Duodenal mucosa (tissue), 2 donors: ENCODE results near the gene DSCAML1.

Experiments
- H3K27ac ChIP-seq: one replicate; pipeline ENCODE4 v1.7.0; 2013; ENCODE audit warnings: low read depth, low read length
- H3K27me3 ChIP-seq, 2 donors: one replicate each; pipeline ENCODE4 v1.7.0; 2013; ENCODE audit warnings: low read length in 2 of 2, control low read depth in 1 of 2; ENCODE audit not compliant: insufficient read depth in 2 of 2, control insufficient read depth in 1 of 2
- H3K36me3 ChIP-seq, 2 donors: one replicate each; pipeline ENCODE4 v1.7.0; 2013; ENCODE audit warnings: low read length in 2 of 2, control low read depth in 1 of 2; ENCODE audit not compliant: insufficient read depth in 2 of 2, control insufficient read depth in 1 of 2
- H3K4me1 ChIP-seq, 2 donors: one replicate each; pipeline ENCODE4 v1.7.0; 2013; ENCODE audit warnings: low read length in 2 of 2, control low read depth in 1 of 2; ENCODE audit not compliant: insufficient read depth in 2 of 2, control insufficient read depth in 1 of 2
- H3K4me3 ChIP-seq, 2 donors: one replicate each; pipeline ENCODE4 v1.7.0; 2013; ENCODE audit warnings: low read length in 2 of 2, low read depth in 1 of 2
- H3K9ac ChIP-seq, 2 donors: one replicate each; pipeline ENCODE4 v1.7.0; 2013; ENCODE audit warnings: low read length in 2 of 2, low read depth in 1 of 2
- H3K9me3 ChIP-seq, 2 donors: one replicate each; pipeline ENCODE4 v1.7.0; 2013; ENCODE audit warnings: low read length in 2 of 2, control low read depth in 1 of 2; ENCODE audit not compliant: control insufficient read depth in 1 of 2

The DSCAML1 gene

DNA sequence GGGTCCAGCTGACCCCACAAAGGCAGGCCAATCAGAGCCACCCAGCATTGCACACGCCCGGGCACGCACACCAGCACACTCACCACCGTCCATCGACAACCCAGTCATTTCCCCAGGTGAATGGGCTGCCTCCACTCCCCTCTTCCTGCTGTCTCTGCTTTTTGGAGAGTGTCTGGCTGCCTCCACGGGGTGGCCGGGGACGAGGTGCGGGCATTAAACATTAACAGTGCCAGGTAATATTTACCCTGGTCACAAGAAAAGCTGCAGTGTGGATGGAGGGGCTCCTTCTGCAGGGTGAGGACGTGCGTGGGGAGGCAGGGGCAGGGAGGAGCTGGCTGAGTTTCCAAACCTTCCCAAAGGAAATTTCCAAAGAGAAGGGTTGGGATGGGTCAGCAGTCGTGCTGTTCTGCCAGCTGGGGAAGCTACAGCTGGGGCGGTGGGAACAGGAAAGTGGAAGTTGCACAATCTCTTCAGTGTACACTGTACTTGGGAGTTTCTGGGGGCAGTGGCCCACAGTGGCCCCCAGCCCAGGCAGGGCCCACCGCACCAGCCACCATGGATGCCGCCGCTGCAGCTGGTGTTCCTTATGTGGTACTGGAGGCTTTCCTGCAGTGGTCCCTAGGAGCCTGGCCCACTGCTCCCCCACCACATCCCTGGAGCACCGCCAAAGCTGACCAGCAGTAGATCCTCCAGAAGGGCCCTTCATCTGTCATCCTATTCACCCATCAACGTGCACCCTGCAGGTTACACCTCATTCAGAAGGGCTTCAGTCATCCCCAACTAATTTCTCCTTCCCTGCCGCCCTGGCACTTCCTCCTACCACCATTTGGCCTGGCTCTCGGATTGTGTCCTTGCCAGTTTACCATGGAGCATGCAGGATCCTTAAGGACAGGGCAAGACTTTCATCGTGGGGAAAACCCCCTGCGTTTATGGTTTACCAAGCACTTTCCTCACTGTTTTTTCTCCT, 27.8 kb upstream of the DSCAML1 start, which contains the start of gene FXYD2:
TSS of gene FXYD2 (minus strand) at position 174 of the 967 bp plus-strand sequence. CDS start at position 108, 66 bp downstream.
- peaks cover 32 to 48% of the 10 kb centered on the region in 2 donors for H3K4me1 ChIP-seq
- H3K9ac ChIP-seq = peak within 1 kb of the TSS in 1 of 2 donors; percentile 43
- H3K9me3 ChIP-seq = no peaks in the 10 kb centered on the region
- no peak within 1 kb of the TSS for H3K4me3 ChIP-seq
- no peaks in the 10 kb centered on the region for H3K27me3 ChIP-seq
- no peaks in the 10 kb centered on the region for H3K36me3 ChIP-seq
- peak within 1 kb of the TSS; percentile 60 for H3K27ac ChIP-seq

- Histone ChIP-seq H3K4me1 (peaks cover 37 to 53% of the 10 kb centered on the region in 2 donors), H3K27me3 (no peaks in the 10 kb centered on the region), H3K36me3 (no peaks in the 10 kb centered on the region), H3K27ac (peak overlapping the region; percentile 60), H3K4me3 (no peak overlapping the region), H3K9ac (peak overlapping the region in 1 of 2 donors; percentile 43), H3K9me3 (no peaks in the 10 kb centered on the region)
These were observed 27.0 kb upstream of the DSCAML1 start for GRCh38 chr11:117823946-117824420.

DNA sequence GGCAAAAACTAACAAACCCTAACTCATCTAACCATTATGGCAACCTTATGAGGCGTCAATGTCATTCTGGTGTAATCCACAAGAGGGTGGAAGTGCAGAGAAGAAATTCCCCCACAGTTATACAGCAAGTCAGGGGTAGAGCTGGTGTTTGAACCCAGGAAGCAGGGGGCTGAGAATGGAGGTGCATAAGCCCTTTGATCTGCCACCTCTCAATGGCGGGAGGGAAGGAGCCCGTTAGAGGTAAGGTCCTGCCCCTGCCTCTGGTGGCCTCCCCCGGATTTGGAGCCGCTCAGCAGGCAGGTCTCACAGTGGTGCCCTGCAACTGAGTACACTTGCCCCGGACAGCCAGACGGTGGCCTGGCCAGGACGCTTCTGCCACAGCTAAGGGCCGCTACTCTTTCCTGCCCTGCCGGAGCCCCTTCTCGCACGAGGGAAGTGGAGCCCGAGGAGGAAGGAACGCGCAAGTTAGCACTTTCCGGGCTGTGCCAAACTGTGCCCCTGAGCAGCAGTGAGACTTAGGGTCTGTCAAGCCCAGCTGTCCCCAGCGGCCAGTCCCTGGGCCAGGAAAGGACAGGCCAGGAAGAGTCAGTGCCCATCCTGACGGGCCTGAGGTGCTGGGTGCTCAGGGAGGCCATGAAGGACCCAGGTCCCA, 26.4 kb upstream of the DSCAML1 start:
- Histone ChIP-seq H3K9ac (peak overlapping the region in 1 of 2 donors; percentile 43), H3K9me3 (no peaks in the 10 kb centered on the region)

GRCh38 chr11:117822074-117823033, 25.3 kb upstream of the DSCAML1 start:
- Histone ChIP-seq H3K4me3 (no peak overlapping the region), H3K36me3 (no peaks in the 10 kb centered on the region)

More for the DNA sequence above, 26.4 kb upstream of the DSCAML1 start:
- H3K36me3 ChIP-seq = no peaks in the 10 kb centered on the region
- H3K27ac ChIP-seq = peak overlapping the region; percentile 60
- no peak overlapping the region for H3K4me3 ChIP-seq
- no peaks in the 10 kb centered on the region for H3K27me3 ChIP-seq
- peaks cover 32 to 49% of the 10 kb centered on the region in 2 donors for H3K4me1 ChIP-seq

GRCh38 chr11:117821431-117821830, 24.4 kb upstream of the DSCAML1 start:
- peaks cover 41 to 60% of the 10 kb centered on the region in 2 donors for H3K4me1 ChIP-seq
- no peaks in the 10 kb centered on the region for H3K27me3 ChIP-seq
- H3K4me3 ChIP-seq = no peak overlapping the region
- H3K36me3 ChIP-seq = no peaks in the 10 kb centered on the region
- H3K27ac ChIP-seq = no peak overlapping the region
- H3K9ac ChIP-seq = no peak overlapping the region
- H3K9me3 ChIP-seq = no peaks in the 10 kb centered on the region

More at GRCh38 chr11:117822074-117823033, 25.3 kb upstream of the DSCAML1 start:
- no peaks in the 10 kb centered on the region for H3K27me3 ChIP-seq
- H3K9me3 ChIP-seq = no peaks in the 10 kb centered on the region
- H3K27ac ChIP-seq = peak overlapping the region; percentile 45
- no peak overlapping the region for H3K9ac ChIP-seq
- H3K4me1 ChIP-seq = peaks cover 36 to 51% of the 10 kb centered on the region in 2 donors

DNA sequence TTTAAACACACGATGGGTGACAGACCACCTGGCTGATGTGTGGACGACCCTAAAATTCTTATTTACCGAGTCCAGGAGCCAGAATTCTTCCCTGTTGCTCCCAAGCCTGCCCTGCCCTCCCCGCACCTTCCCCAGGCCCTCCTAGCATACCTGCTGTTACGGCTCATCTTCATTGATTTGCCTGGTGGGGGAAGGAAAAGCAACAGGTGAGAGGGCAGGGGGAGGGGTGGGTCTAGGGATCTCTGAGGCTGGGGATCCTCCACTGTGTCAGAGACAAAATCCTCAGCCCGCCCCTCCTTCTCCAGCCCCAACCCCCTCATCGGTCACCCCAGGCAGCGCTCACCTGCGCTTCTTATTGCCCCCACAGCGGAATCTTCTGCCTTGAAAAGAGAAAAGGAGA, 23.5 kb upstream of the DSCAML1 start:
- Histone ChIP-seq H3K9ac (no peak overlapping the region), H3K27ac (no peak overlapping the region), H3K27me3 (no peaks in the 10 kb centered on the region), H3K4me3 (no peak overlapping the region), H3K4me1 (peaks cover 48 to 69% of the 10 kb centered on the region in 2 donors), H3K36me3 (no peaks in the 10 kb centered on the region), H3K9me3 (no peaks in the 10 kb centered on the region)

- H3K4me1 ChIP-seq = peaks cover 49 to 69% of the 10 kb centered on the region in 2 donors
- no peaks in the 10 kb centered on the region for H3K27me3 ChIP-seq
- H3K9me3 ChIP-seq = no peaks in the 10 kb centered on the region
- no peak overlapping the region for H3K27ac ChIP-seq
- H3K9ac ChIP-seq = peak overlapping the region in 1 of 2 donors; percentile 34
- no peak overlapping the region for H3K4me3 ChIP-seq
- H3K36me3 ChIP-seq = no peaks in the 10 kb centered on the region
These were observed 23.1 kb upstream of the DSCAML1 start for GRCh38 chr11:117820071-117820470.

DNA sequence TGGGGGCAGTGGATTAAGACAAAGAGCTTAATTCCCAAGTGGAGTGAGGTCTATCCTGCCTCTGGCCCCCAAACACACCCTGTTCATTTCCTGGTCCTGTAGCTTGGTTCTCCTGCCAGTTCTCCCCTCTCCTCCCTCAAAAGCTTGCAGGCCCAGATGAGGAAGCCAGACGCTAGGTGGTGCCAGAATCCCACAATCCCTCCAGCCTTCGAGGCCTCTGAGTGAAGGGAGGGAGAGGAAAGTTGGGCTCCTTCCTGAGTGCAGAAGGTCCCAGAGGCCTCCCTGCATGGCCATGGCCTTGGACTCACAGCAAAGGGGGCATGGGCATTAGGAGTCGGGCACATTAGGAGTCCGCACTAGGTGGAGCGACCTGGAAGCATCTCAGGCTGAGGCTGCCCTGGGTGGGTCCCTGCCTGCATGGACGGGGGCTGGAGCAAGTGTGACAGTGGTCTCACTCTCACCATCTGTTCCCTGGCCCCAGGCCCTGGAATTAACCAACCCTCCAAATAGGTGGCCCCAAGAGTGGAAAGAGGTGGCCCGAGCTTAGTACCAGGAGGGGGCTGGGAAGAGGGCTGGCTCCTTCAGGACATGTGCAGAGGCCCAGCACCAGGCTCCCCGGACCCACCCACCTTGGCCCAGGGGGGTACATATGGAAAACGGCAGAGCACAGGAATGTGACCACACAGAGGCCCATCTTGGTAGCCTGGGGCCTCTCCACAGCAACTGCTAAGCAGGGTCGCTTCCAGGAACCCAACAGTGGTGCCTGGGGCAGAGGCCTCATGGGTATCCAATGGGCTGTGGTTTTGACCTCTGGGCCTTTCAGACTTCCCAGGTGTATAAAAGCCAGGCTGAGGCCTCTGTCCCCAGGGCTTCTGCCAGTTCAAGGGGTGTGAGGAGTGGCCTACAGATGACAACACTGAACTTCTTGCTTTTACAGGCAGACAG, 22.4 kb upstream of the DSCAML1 start:
- no peaks in the 10 kb centered on the region for H3K36me3 ChIP-seq
- H3K4me1 ChIP-seq = peaks cover 50 to 69% of the 10 kb centered on the region in 2 donors
- H3K9me3 ChIP-seq = no peaks in the 10 kb centered on the region
- H3K9ac ChIP-seq = peak overlapping the region in 1 of 2 donors; percentile 34
- no peaks in the 10 kb centered on the region for H3K27me3 ChIP-seq
- no peak overlapping the region for H3K27ac ChIP-seq
- H3K4me3 ChIP-seq = peak overlapping the region in 1 of 2 donors; percentile 17
